ENCODE results near the gene ABCC11. TPM values are rescaled to one million over a fixed set of nuclear protein-coding genes. Genes with fewer than 3 reads are reported as not detected.
"Not testable (repeated sequence)": the region's sequence is repeated elsewhere in the genome, so short reads cannot be mapped to it uniquely, and the experiment has no call there.

ABCC11 gene
- total RNA-seq, 1 donor from 2014 or later, result 0.09 TPM

- no peak for TF ChIP-seq CTCF (conservative IDR thresholded peaks at IDR 0.05)
- no peak overlapping the region for H3K4me3 Mint-ChIP-seq
- H3K27me3 Mint-ChIP-seq (ENCODE audit: low read depth), result no peaks in the 10 kb centered on the region
- H3K27ac Mint-ChIP-seq (ENCODE audit: unreplicated experiment), result no peak overlapping the region
- DNase-seq (ENCODE audit: low read depth, low spot score), result no peak
- H3K9me3 Mint-ChIP-seq, result no peaks in the 10 kb centered on the region
- peaks cover 13% of the 10 kb centered on the region for H3K4me1 Mint-ChIP-seq
- no peaks in the 10 kb centered on the region for H3K36me3 Mint-ChIP-seq (ENCODE audit: low read depth)
Measured at GRCh38 chr16:48168075-48168474, 79.3 kb downstream of the ABCC11 start.

DNA sequence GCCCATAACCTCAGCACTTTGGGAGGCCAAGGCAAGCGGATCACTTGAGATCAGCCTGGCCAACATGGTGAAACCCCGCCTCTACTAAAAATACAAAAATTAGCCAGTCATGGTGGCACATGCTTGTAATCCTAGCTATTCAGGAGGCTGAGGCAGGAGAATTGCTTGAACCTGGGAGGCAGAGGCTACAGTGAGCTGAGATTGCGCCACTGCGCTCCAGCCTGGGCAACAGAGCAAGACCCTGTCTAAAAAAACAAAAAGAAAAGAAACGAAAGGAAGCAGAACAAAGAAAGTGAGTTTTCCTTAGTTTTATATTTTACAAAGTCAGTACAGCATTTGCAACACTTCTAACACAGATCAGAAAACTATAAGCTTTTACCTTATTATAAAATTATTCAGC is 80.7 kb downstream of the ABCC11 start:
- not testable (repeated sequence) for H3K4me3 Mint-ChIP-seq; H3K36me3 Mint-ChIP-seq (ENCODE audit: low read depth); H3K27ac Mint-ChIP-seq (ENCODE audit: unreplicated experiment); H3K9me3 Mint-ChIP-seq; DNase-seq (ENCODE audit: low read depth, low spot score); H3K27me3 Mint-ChIP-seq (ENCODE audit: low read depth)
- H3K4me1 Mint-ChIP-seq, result peaks cover 18% of the 10 kb centered on the region

DNA sequence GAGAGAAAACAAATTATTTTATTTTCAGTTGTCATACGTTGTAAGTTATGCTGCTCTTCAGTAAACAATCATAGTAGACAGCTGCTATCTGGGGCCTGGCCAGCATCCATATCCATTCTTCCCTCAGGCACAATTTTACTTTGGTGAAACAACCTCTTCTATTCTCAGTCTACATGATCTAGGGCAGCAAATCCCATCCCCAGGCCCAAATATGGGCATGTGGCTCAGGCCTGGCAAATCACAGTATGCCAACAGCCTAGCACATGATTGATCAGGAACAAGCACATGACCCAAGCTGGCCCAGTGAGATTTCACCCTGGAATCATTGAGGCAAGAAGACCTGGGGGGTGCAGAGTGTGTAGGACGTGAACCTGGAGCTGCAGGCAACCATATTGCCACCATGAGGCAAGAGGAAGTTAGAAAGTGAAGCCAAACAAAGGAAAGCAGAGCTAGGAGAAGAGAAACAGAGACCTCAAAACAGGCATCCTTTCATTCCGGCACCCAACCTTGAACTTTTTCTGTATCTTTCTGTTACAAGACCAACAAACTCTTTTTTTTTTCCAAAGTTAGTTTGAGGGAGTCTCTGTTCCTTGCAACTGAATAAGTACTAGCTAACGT is 81.3 kb downstream of the ABCC11 start:
- no peaks in the 10 kb centered on the region for H3K9me3 Mint-ChIP-seq
- TF ChIP-seq CTCF (conservative IDR thresholded peaks at IDR 0.05), result no peak

GRCh38 chr16:48164907-48165715 is 82.2 kb downstream of the ABCC11 start:
- peak; percentile 85 for DNase-seq (ENCODE audit: low read depth, low spot score)
- H3K9me3 Mint-ChIP-seq, result no peaks in the 10 kb centered on the region
- peak; percentile 98 for TF ChIP-seq CTCF (conservative IDR thresholded peaks at IDR 0.05)
- no peaks in the 10 kb centered on the region for H3K27me3 Mint-ChIP-seq (ENCODE audit: low read depth)
- no peaks in the 10 kb centered on the region for H3K36me3 Mint-ChIP-seq (ENCODE audit: low read depth)
- no peak overlapping the region for H3K4me3 Mint-ChIP-seq
- peaks cover 18% of the 10 kb centered on the region for H3K4me1 Mint-ChIP-seq
- H3K27ac Mint-ChIP-seq (ENCODE audit: unreplicated experiment), result peak overlapping the region; percentile 91

More for the DNA sequence above, 81.3 kb downstream of the ABCC11 start:
- Mint-ChIP-seq H3K4me1 (peaks cover 18% of the 10 kb centered on the region), H3K4me3 (no peak overlapping the region), H3K27me3 (ENCODE audit: low read depth) (no peaks in the 10 kb centered on the region), H3K36me3 (ENCODE audit: low read depth) (no peaks in the 10 kb centered on the region), H3K27ac (ENCODE audit: unreplicated experiment) (peak overlapping the region; percentile 4)
- DNase-seq (ENCODE audit: low read depth, low spot score), result no peak

DNA sequence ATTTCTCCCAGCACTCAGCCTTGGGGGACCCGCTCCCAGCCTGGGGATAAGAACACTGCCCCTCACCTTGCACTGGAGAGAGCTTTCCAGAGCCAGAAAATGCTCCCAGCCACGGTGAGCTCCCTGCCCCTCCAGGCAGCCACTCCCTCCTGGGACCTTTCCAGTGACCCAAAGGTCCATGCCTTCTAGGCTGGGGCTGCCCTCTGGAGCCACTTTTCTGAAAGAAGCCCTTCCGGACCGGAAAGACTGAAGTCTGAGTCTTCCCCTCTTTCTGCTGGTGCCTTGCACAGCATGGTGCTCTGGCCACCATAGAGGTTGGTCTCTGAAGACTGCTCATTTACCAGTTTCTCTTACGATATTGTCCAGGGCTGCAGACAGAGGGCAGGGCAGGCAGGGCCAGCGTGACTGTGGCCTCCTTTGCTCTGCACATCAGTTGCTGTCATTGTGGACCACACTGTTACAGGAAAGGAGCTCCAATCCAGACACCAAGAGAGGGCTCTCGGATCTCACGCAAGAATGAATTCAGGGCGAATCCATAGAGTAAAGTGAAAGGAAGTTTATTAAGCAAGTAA is 84.4 kb downstream of the ABCC11 start:
- no peak overlapping the region for H3K4me3 Mint-ChIP-seq

More for the DNA sequence above, 84.4 kb downstream of the ABCC11 start:
- DNase-seq (ENCODE audit: low read depth, low spot score), result no peak
- H3K9me3 Mint-ChIP-seq, result no peaks in the 10 kb centered on the region
- H3K36me3 Mint-ChIP-seq (ENCODE audit: low read depth), result no peaks in the 10 kb centered on the region
- H3K4me1 Mint-ChIP-seq, result peaks cover 18% of the 10 kb centered on the region
- no peaks in the 10 kb centered on the region for H3K27me3 Mint-ChIP-seq (ENCODE audit: low read depth)
- no peak for TF ChIP-seq CTCF (conservative IDR thresholded peaks at IDR 0.05)
- H3K27ac Mint-ChIP-seq (ENCODE audit: unreplicated experiment), result no peak overlapping the region
